GM12872 (cell line): Measurements from ENCODE around the gene SLC4A3.

Experiments
- TF ChIP-seq, protein P1 (sequence below): IDR thresholded peaks from 3 replicates; pipeline ENCODE4 v1.5.1; 2011; ENCODE audit warnings: low read depth, mild to moderate bottlenecking, low read length, moderate library complexity; ENCODE audit not compliant: insufficient read depth

The SLC4A3 gene

DNA sequence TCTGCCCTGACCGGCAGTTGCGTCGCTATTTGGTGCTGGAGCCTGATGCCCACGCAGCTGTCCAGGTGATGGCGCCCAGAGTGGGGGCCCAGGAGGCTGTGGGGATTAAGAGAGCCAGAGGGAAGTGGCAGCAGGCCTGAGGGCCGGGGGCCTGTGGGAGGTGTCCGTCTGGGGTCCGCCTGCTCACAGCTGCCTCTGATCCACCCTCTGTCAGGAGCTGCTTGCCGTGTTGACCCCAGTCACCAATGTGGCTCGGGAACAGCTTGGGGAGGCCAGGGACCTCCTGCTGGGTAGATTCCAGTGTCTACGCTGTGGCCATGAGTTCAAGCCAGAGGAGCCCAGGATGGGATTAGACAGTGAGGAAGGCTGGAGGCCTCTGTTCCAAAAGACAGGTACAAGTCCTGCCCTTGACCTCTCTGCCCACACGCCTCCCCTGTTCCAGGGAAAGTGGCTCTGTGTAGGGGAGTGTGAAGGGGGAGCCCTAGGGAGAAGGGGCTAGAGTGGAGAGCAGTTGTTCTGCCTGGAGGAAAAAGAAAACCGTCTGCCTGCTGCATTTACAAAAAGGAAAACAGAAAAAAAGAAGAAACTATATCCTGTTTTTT is 18.2 kb upstream of the SLC4A3 start:
- TF ChIP-seq, protein P1, sequence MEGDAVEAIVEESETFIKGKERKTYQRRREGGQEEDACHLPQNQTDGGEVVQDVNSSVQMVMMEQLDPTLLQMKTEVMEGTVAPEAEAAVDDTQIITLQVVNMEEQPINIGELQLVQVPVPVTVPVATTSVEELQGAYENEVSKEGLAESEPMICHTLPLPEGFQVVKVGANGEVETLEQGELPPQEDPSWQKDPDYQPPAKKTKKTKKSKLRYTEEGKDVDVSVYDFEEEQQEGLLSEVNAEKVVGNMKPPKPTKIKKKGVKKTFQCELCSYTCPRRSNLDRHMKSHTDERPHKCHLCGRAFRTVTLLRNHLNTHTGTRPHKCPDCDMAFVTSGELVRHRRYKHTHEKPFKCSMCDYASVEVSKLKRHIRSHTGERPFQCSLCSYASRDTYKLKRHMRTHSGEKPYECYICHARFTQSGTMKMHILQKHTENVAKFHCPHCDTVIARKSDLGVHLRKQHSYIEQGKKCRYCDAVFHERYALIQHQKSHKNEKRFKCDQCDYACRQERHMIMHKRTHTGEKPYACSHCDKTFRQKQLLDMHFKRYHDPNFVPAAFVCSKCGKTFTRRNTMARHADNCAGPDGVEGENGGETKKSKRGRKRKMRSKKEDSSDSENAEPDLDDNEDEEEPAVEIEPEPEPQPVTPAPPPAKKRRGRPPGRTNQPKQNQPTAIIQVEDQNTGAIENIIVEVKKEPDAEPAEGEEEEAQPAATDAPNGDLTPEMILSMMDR, result no peak

DNA sequence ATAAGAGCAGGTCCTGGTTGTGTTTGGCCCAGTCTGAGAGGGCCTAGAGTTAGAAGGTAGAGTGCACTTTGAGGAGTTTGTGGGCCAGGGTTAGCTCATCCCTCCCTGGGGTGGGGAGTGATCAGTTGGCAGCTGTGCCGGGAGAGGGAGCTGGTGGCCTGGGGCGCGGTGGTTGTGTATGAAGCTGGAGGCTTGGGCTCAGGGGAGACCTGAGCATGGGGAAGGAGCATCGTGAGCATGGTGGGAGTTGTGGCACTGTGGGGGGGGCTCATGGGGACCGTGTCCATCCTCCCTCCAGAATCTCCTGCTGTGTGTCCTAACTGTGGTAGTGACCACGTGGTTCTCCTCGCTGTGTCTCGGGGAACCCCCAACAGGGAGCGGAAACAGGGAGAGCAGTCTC is 16.1 kb upstream of the SLC4A3 start:
- TF ChIP-seq, protein P1, result no peak

DNA sequence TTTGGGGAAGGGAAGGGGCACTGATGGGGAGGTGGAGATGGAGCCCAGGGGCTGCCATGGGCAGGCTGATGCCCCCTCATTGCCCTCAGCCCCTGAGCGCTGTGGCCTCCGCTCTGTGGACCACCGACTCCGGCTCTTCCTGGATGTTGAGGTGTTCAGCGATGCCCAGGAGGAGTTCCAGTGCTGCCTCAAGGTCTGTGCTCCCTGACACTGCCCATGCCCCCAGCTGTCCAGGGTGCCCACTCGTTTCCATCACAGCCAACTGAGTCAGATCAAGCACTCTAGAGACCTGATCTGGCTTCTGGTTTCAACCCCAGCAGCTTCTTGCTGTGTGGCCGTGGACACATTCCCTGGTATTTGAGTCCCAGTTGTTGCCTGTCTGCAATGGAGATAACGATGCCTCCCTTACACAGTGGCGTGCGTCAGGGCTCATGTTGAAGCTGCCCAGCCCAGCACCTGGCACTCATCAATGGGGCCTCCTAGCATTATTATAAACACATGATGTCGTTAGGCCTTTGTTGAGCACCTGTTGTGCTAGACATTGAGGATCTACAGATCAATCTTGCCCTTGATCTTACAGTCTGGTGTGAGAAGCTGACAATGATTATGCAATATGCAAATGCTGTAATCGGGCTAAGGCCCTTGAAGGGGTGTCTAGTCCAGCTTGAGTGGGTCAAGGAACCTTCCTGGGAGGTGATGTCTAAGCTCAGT is 15.4 kb upstream of the SLC4A3 start:
- TF ChIP-seq, protein P1, result no peak

DNA sequence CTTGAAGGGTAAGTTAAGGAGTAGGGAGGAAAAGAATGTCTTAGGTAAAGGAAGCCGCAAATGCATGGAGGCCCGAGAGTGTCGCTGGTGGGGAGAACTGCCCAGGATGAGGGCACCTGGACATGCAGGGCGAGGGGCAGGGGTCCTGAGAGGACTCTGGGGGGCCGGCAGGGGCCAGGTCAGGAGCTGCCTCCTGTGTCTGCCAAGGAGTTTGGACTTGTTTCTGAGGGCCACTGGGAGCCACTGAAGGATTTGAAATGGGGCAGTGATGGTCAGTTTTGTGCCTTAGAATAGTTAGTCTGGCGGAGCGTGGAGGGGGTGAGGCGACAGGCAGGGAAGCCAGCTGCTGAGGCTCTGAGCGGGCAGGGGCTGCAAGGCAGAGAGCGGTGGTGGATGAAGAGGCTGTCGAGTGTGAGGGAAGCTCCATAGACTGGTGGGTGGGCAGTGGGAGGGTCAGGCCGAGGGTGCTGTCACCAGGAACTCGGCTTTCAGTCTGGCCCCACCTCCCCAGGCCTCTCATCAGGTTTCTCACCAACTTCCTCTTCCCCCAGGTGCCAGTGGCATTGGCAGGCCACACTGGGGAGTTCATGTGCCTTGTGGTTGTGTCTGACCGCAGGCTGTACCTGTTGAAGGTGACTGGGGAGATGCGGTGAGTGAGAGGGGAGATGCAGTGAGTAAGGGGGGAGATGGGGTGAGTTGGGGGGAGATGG is 14.7 kb upstream of the SLC4A3 start:
- TF ChIP-seq, protein P1, result no peak

DNA sequence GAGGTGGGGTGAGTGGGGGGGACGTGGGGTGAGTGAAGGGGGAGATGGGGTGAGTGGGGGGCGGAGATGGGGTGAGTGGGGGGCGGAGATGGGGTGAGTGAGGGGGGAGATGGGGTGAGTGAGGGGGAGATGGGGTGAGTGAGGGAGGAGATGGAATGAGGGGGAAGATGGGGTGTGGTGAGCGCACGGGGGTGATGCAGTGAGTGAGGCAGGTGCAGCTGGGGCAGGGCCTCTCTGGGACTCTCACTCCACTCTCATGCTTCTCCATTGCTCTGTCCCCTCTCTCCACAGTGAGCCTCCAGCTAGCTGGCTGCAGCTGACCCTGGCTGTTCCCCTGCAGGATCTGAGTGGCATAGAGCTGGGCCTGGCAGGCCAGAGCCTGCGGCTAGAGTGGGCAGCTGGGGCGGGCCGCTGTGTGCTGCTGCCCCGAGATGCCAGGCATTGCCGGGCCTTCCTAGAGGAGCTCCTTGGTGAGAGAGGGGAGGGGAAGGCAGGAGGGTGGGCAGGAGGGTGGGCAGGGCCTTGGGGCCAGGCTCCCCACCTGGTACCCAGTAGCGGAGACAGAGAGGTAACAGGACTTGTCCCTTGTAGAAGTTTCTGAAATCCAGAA is 13.9 kb upstream of the SLC4A3 start:
- TF ChIP-seq, protein P1, result no peak

DNA sequence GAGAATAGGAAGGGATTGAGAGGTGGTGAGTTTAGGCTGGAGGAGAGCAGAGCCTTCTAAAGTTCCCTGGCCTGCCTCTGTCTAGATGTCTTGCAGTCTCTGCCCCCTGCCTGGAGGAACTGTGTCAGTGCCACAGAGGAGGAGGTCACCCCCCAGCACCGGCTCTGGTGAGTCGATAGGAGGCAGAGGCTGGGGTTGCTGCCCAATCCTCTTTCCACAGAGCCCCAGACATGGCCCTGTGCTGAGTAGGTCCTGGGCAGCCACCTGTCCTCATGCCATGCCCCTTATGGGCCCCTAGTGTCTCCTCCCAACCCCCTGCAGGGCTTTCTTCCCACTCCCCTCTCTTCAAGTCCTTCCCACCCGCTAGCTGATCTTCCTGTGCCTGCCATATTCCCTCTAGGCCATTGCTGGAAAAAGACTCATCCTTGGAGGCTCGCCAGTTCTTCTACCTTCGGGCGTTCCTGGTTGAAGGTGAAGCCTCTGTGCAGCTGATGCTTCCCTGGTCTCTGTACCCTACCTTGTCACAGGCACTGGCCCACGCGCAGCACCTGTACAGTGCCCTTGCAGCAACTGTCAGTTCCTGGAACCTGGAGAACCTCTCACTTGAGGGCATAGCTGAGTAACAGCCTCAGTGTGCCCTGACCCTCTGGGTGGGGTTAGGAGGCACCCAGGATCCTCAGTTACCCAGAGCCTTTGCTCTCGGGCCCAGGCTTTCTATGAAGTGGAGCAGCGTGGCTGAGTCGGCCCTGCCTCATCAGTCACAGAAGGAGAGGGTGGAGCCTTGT is 13.2 kb upstream of the SLC4A3 start:
- TF ChIP-seq, protein P1, result no peak

DNA sequence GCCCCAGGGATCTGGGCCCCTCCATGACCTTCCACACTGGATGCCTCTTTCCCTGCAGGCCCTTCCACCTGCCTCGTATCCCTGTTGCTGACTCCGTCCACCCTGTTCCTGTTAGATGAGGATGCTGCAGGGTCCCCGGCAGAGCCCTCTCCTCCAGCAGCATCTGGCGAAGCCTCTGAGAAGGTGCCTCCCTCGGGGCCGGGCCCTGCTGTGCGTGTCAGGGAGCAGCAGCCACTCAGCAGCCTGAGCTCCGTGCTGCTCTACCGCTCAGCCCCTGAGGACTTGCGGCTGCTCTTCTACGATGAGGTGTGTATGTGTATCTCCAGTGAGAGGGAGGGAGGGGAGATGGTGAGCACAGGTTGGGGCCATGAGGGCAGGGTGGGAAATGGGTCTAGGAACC is 12.4 kb upstream of the SLC4A3 start:
- TF ChIP-seq, protein P1, result no peak
